Measurements from ENCODE around the gene NELL1. TPM values are rescaled to one million over a fixed set of nuclear protein-coding genes. Genes with fewer than 3 reads are reported as not detected.

The NELL1 gene
- total and polyA plus RNA-seq, 2 donors (not counting 3 experiments of a cell fraction or from before 2014, with no cell fraction given): not detected

DNA sequence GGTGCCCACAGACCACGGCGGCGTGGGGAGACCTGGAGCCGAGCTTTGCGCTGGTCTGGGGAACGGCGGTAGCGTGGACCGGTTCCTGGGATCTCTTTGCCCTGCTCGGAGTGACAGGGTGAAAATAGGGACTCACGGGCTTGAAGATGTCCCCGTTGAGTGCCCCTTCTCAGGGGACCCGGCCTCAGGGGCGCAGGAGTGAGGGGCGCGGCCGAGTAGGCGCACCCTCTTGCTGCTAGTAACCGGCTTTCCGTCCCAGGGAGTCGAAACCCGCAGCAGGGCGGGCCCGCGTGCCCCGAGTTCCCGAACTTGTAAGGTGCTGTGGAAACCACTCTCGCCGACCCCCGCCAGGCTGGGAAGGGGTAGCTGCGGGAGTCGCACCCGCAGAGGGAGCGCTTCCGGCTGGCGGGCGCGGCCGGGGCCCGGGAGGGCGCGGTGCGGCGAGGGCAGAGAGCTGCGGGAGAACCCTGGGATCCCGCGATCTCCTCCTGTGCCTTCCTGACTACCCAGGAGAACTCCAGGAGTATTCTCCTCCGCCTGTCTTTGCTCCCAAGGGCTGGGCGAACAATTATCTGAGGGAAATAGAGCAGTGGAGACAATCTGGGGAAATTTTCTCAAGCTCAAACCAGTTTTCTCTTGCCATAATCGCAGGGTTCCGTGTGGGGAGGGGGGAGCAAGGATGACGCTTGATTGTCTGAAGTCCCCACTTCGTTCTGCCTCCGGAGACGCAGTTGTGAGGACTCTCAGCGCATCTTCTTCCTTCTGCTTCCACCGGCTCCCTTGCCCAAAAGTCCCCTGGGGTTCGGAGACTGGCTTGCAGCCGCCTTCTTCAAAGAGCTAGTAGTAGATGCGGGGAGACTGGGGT lies 666 bp downstream of the NELL1 start:
- Histone ChIP-seq H3K4me1 (ENCODE audit: control insufficient read depth, extremely low read depth, insufficient read depth, low read length) (no peaks in the 10 kb centered on the region), H3K4me3 (replicated peaks in 1 of 3; ENCODE audit: insufficient read depth in 1 of 3, low read depth in 1 of 3, low read length in 3 of 3) (no peak overlapping the region), H3K9me3 (replicated peaks; ENCODE audit: control insufficient read depth, insufficient read depth, low read length) (no peaks in the 10 kb centered on the region), H3K4me2 (ENCODE audit: insufficient read depth, low read length) (no peak overlapping the region), H3K9ac (replicated peaks; ENCODE audit: extremely low read depth, insufficient read depth, low read length) (no peak overlapping the region), H2AFZ (ENCODE audit: low read depth, low read length) (no peak overlapping the region), H3K27me3 (ENCODE audit: control insufficient read depth in 2 of 2, insufficient read depth in 2 of 2, low read length in 2 of 2) (peaks cover 35 to 48% of the 10 kb centered on the region in 2 experiments), H3K36me3 (ENCODE audit: control insufficient read depth in 2 of 2, extremely low read depth in 1 of 2, insufficient read depth in 2 of 2, low read length in 2 of 2) (no peaks in the 10 kb centered on the region), H4K20me1 (replicated peaks; ENCODE audit: control insufficient read depth, extremely low read depth, insufficient read depth, low read length) (no peaks in the 10 kb centered on the region), H3K79me2 (ENCODE audit: control insufficient read depth, insufficient read depth, low read length) (no peaks in the 10 kb centered on the region), H3K9me1 (replicated peaks; ENCODE audit: control insufficient read depth, extremely low read depth, insufficient read depth, low read length) (no peaks in the 10 kb centered on the region), H3K27ac (ENCODE audit: insufficient read depth, low read depth, low read length) (no peak overlapping the region)
- ChIA-PET POLR2A (no interaction called here), CTCF (no interaction called here)
- TF ChIP-seq JUN (IDR thresholded peaks at IDR 0.05; ENCODE audit: borderline replicate concordance, insufficient read depth, insufficient read length, low read depth) (no peak), FOS (IDR thresholded peaks at IDR 0.05; ENCODE audit: borderline replicate concordance, insufficient read depth, low read length) (no peak), POLR2AphosphoS5 (IDR thresholded peaks at IDR 0.05; ENCODE audit: insufficient read depth, low read depth, low read length) (no peak), MYC (IDR thresholded peaks at IDR 0.05; ENCODE audit: low read depth, low read length) (no peak), GATA2 (IDR thresholded peaks at IDR 0.05; ENCODE audit: insufficient read depth, insufficient read length, low read depth, low read length) (no peak), EZH2 (IDR thresholded peaks at IDR 0.05; ENCODE audit: borderline replicate concordance, low read depth, low read length, severe bottlenecking) (peak; percentile 76)
- TF ChIP-seq, protein P1, sequence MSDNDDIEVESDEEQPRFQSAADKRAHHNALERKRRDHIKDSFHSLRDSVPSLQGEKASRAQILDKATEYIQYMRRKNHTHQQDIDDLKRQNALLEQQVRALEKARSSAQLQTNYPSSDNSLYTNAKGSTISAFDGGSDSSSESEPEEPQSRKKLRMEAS (IDR thresholded peaks at IDR 0.05; ENCODE audit: insufficient read depth, insufficient read length): no peak
- TF ChIP-seq, protein P2, sequence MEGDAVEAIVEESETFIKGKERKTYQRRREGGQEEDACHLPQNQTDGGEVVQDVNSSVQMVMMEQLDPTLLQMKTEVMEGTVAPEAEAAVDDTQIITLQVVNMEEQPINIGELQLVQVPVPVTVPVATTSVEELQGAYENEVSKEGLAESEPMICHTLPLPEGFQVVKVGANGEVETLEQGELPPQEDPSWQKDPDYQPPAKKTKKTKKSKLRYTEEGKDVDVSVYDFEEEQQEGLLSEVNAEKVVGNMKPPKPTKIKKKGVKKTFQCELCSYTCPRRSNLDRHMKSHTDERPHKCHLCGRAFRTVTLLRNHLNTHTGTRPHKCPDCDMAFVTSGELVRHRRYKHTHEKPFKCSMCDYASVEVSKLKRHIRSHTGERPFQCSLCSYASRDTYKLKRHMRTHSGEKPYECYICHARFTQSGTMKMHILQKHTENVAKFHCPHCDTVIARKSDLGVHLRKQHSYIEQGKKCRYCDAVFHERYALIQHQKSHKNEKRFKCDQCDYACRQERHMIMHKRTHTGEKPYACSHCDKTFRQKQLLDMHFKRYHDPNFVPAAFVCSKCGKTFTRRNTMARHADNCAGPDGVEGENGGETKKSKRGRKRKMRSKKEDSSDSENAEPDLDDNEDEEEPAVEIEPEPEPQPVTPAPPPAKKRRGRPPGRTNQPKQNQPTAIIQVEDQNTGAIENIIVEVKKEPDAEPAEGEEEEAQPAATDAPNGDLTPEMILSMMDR (IDR thresholded peaks at IDR 0.05; ENCODE audit: extremely low read depth in 1 of 2, insufficient read depth in 1 of 2, low read depth in 1 of 2, low read length in 2 of 2): no peak
- intact Hi-C loops (cut with micrococcal nuclease) (no loop called here), dilution Hi-C loops (cut with MboI; ENCODE audit: extremely low pct_ligation_motif_present, low sequenced_read_pairs) (no loop called here)
- BruUV-seq (replicated peaks): no TSS peak
- FAIRE-seq: no peak
- no peak for DNase-seq (ENCODE audit: low read depth, low spot score)

Measured in endothelial cell of umbilical vein (primary cell).